SIG-M5 treated with dmso at 0.1 percent for 504 hours (cell line): ENCODE data around the gene SAYSD1.
A peak's percentile ranks its signal among the peaks of the same experiment; 100 is the strongest.

Experiments
- DNase-seq: peaks from one replicate; lab custom pipeline; 2025; ENCODE audit not compliant: unreplicated experiment; lab: John Stamatoyannopoulos, UW

The SAYSD1 gene

DNA sequence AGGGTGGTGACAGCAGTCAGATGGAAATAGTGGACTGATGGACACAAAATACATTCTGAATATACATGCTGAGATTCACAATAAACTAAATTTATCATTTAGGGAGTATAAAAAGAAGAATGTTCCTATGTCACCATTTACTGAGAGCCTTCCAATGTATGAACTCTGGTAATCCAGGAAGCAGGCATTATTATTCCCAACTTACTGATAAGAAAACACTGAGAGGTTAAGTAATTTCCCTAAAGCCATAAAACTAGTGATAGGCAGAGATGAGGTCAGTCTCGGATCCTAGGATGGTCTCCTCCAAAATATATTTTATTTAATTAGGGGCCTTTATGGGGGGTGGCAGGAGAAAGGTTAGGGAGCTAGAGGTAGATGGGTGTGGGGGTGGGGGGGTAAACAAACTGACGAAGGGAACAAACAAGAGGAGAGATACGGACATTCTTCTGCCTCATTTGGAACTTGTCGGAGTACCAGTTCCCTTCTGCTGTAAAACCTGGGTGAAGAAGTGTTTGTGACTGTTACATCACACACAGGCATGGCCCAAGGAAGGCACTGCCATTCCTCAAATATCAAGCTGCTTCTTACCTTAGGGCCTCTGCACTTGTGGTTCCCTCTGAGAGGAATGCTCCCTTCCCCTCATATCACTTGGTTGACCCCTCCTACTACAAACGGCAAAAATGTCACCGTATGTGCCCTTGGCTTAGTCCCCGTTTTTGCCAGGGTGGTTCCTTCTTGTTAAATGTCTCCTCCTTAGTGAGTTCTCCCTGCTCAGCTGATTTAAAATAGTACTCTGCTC is 6.7 kb downstream of the SAYSD1 start:
- DNase-seq: no peak

DNA sequence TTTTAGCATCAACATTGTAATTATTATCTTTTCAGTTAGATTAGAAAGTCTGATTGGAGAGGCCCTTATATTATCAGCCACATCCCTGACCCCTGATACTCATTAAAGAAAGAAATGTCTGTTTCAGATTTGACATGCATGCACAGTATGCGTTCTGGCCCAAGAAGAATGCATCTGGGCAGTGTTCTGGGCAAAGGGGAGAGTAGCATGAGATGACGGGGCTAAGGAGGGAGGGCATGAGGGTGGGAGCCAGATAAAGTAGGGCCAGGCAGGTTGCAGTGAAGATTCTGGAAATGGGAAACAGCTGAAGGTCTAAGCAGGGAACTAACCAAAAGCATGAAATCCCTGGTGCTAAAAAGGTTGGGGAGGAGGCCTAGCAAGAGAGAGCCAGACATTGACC is 7.3 kb downstream of the SAYSD1 start:
- no peak for DNase-seq

DNA sequence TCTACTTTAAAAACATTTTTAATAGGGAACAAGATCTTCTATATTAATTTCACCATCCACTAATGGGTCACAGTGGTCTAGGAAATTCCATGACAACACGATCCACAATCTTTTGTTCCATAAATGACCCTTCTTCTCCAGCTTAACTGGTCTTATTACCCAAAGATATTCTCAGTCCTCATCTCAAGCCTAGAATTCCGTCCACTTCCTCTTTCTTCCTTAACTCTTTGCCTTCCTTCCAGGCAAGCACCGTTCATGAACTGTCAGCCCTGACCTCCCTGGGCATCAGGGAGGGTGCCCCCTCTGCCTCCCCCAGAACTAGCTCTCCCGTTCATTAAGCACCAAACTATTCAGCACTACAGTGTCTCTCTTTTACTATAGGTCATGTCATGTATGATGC is 8.0 kb downstream of the SAYSD1 start:
- no peak for DNase-seq

DNA sequence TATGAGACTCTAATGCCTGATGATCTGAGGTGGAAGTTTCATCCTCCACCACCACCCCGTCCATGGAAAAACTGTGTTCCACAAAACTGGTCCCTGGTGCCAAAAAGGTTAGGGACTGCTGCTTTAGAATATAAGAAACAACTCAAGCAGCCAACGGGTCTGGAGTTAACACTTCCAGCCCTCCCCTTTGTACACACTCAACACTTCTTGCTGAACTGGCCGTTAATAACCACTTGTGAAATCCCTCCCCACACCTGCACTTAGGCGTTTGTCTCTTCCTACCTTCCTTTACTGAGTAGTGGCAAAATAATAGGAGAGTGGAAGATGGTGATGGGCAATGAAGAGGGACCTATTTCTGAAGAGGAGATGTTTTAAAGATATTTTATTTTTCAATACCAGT is 10.5 kb downstream of the SAYSD1 start:
- DNase-seq: no peak

DNA sequence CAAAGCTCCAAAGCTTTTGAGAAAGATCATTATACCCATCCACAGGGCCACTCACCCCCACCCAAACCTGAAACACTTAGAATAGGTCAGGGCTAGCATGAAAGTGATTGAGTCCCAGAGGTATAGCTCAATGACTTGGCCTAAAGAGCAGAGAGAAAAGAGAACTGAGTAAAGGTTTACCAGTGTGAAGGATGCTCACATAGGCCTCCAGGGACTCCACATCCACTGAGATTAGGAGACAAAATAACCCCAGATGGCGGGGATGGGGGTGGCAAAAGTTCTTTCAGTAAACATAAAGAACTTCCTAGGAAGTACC is 12.2 kb downstream of the SAYSD1 start:
- no peak for DNase-seq

DNA sequence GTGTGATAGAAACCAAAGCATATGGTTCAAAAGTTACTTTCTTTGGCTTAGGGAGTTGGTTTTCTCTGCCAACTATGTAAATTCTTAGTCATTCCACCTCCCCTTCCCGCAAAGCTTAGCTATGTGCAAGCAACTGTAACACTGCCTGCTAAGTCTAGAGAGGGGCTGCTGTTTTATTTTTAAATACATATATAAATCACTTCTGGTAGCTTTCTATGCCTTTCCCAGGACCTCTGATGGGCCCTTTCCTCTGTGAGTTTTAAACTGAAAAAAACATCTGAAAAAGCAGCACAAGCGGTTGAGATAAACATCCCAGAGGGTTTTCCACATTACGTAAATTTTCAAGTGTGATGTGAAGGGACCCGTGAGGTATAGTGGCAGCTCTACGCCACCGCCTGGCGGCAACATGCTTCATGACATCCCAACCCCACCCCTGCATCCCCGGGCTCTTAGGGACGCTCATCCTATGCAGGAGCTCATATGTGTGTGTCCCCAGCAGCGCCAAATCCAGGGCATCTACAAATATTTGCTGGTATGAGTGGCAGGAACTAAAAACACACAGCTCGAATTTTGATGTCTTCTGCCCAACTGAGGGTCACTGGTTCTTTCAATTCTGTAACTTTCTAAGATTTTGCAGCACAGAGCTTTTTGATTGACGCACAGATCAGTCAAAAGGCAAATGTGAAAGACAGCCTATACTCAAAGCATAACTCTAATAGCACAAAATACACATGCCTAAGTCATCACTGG is 12.7 kb downstream of the SAYSD1 start:
- peak; percentile 50 for DNase-seq

DNA sequence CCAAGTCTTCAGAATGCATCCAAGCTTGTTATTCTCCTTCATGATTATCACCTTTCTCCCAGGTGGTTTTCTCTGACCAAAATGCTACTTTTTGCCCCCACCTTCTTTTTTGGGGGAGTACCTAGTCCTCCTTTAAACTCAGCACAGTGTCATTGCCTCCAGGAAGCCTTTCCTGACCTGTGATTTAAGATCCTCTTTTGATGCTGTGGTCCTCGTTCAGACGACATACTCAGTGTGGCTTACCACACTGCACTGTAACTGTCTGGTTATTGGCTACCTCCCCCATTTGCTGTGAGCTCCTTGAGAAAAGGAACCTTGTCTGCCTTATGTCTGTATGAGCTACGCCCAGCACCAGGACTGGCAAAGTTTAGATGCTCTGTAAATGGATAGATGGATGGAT is 14.6 kb downstream of the SAYSD1 start:
- DNase-seq: peak; percentile 2

DNA sequence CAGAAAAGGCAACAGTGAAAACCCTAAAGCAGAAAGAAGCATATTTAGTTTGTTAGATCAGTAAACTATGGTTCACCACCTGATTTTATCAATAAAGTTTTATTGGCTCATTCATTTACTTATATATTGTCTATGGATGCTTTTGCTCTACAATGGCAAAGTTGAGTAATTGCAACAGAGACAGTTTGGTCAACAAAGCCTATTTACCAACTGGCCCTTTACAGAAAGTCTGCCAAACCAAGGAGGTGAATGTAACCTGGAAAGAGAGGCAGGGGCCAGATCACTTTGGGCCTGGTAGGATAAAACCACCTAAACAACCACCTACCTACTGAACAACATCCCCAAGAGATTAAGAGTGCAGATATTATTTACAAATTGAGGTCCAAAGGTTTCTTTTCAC is 19.4 kb downstream of the SAYSD1 start:
- DNase-seq: no peak

DNA sequence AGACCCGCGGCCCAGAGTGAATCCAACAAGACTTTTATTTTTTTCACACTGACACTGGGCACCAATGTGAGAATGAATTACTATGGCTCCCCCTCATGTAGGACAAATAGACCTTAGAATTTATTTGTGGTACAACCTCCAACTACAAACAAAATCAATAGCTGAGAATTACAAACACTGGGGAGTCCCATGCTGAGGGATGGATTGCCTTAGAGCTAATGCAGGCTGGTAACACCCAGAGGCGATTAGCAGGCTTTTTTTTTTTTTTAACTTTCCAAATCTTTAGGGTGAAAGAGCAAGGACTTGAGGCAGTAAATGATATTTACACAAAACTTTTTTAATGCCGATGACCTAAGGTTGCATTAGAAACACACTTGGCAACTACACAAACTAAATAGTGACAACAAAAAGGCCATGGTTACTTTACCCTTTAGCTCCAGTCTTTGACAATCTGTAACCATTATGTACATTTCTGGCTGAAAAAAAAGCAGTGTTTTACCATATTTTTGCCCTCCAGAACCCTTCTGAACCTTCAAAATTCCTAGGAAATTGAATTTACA is 21.8 kb downstream of the SAYSD1 start:
- DNase-seq: no peak

DNA sequence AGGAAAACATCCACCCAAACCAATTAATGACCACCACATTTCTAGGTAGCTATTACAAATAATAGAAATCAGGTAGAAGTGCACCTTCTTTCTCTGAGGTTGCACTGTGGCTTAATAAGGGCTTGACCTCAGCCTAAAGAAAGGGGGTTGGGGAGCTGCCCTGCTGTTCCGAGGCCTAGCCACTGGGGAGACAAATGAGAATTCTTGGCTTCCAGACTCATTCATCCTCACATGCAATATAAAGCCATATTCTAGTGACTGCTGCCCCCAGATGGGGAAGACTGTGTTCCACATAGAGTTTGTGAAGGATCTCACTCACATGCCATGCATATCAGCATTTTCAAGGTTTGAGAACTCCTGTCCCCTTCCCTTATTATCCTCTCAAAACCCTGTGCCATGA is 22.9 kb downstream of the SAYSD1 start:
- no peak for DNase-seq

DNA sequence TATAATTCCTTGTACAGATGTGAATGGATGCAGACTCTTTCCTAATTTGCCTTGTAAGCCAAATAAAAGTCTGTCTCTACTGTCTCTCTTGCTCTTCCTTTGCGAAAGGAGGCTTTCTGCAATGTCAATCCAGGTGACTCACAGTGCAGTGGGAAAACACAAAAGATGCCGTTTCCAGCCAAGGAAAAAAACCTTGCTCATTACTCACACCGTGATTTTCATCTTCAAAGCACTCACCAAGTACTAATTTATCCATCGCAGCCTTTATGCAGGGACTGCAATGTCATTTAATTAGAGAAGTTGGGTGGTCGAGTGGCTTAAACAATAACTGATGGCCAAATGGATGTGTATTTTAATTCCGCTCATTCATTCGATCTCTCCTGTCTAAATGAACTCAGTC is 23.8 kb downstream of the SAYSD1 start:
- no peak for DNase-seq

DNA sequence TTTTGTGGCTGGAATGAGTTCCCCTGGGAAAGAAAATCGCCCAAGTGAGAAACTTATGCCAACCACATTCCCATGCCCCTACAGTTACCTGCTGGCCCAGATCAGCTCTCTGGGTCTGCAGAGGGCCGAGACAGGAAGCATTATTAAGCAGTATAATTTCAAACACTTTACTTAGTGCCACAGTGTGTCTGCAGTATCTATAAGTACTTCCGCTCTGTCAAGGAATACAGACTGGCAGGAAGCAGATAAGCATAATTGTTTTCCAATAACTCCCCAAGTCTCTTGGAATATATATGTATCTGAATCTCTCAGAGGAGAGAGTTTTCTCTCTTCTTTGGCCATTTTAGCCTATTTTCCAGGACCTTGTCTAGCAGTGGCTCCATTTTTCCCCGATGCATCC is 24.9 kb downstream of the SAYSD1 start:
- no peak for DNase-seq

DNA sequence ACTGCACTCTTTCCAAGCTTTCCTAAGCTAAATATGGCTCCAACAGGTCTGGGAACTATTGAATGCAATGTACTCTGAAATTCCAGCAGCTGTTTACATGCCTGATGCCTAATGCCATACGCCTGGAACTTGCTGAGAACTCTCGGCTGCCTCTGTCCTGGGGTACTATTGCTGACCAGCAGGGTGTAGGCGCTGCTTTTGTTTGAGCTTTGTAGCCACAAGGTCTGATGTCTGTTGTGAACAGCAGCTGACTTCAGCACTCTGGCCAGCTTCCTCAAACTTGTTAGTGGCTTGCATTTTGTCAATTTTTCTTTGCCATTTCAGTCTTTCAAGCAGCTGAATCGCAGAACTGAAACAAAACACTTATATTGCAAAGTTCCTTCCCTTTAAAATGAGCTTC is 26.7 kb downstream of the SAYSD1 start:
- peak; percentile 37 for DNase-seq

DNA sequence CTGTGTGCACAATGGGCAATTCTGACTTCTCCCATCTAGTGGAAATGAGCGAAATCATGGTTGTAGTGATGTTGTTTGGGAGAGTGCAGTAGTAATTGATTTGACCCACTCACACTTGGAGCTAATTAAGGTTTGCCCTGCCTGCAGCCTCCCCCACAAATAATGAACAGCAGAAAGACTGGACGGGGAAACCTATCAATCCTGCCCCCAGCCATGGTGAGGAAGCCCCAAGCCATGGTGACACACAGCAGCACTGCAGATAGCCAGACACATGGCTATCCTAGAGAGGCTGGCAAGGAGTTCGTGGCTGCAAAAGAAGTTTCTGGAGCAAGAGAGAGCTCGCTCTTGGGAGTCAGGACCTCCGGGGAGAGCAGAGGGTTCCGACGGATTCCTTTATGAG is 27.8 kb downstream of the SAYSD1 start:
- no peak for DNase-seq

DNA sequence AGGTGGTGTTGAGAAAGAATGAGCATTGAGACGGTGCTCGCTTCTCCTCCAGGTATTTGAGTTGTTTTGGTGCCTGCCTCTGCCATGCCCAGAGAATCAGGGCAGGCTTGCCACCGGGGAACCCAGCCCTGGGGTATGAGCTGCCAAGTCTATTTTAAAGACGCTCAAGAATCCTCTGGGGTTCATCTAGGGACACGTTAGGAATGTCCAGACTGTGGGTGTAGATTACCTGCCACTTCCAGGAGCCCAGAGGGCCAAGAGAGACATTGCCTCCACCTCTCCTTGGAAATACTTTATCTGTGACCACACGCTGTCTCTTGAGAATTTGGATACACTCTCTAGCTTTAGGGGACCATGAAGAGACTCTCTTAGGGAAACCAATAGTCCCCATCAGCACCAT is 28.3 kb downstream of the SAYSD1 start:
- DNase-seq: no peak

DNA sequence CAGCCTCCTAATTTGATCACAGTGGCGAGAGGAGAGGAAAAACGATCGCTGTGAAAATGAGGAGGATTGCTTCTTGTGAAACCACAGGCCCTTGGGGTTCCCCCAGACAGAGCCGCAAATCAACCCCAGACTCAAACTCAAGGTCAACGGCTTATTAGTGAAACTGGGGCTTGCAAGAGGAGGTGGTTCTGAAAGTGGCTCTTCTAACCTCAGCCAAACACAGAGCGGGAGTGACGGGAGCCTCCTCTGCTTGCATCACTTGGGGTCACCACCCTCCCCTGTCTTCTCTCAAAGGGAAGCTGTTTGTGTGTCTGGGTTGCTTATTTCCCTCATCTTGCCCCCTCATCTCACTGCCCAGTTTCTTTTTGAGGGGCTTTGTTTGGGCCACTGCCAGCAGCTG is 28.7 kb downstream of the SAYSD1 start:
- peak; percentile 11 for DNase-seq

DNA sequence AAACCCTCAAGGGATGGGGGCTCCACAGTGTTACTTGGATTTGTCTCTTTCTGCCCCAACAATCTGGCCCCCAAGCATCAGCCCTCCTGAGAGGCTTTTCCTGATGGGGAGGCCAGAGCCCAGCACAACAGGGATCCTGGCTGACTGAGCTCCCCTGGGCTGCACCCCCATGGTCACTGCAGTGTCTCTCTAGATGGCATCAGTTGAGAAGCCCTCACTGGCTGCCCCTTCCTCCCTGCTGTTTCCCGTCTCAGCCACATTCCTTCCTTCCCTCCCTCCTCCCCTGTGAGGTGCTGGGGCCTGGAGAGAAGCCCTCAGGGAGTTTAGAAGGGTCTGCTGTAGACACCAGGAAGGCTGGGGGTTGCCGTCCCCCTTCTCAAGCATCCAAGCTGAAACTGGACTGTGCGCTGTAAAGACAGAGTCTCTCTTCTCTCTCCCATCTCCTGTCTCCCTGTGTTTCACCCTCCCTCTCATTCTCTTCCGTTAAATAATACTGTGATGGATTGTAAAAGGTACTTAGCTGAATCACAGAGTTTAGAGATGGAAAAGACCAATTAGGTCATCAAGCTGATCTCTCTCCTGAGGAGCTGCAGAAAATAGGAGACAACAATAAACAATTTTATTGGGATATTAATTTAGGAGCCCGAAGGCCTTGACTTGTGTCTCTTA is 29.7 kb downstream of the SAYSD1 start:
- no peak for DNase-seq

DNA sequence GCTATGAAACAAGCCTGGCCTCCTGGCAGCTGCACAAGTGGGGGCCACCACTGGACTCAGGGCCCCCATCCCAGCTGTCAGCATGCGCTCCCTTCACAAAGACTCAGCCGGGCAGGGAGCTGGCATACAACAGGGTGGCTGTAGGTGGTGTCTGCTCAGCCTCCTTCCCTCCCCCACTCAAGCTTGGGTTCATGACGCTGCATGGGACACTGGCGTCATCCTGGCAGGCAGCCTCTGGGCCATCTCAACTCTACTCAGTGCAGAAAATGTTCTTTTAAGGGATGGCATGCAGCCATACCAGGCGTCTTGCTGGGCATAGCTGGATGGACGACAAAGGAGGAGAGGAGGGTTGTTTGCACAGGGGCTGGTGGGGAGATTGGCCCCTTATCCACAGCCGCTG is 30.5 kb downstream of the SAYSD1 start:
- no peak for DNase-seq

DNA sequence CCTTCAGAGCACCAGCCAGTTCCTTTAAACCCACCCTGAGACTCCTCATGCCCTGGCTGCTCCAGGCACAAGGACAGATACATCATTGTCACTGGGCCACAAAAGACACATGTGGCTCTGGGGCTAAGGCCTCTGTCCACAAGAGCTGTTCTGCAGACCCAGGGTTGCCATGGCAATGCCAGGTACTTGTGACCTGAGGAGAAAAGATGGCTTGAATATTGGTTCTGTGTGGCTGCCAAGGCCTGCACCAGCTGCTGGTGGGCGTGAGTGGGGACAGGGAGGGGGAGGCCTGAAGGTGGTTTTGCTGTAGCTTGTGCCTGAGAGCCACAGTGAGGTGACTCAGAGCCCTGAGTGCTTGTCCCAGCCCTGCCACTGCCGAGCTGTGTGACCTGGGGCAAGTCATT is 31.8 kb downstream of the SAYSD1 start:
- no peak for DNase-seq

DNA sequence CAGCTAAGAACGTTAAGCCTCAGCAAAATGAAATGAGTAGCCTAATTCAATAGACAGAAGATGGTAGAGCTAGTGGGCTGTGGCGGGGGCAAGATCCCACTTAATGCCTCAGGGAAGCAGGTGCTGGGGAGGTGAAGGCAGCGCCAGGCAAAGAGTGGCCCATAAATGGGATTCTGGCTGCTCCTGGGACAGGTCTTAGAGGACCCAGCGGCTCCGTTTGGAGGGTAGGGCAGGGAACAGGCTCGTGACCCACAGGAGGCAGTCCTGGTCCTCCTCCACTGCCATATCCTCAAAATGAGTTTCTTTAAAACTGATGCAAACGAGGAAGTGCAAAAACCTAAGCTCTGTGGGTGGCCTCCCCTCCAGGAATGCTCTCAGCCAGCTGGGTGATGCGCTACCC is 32.7 kb downstream of the SAYSD1 start:
- DNase-seq: no peak

DNA sequence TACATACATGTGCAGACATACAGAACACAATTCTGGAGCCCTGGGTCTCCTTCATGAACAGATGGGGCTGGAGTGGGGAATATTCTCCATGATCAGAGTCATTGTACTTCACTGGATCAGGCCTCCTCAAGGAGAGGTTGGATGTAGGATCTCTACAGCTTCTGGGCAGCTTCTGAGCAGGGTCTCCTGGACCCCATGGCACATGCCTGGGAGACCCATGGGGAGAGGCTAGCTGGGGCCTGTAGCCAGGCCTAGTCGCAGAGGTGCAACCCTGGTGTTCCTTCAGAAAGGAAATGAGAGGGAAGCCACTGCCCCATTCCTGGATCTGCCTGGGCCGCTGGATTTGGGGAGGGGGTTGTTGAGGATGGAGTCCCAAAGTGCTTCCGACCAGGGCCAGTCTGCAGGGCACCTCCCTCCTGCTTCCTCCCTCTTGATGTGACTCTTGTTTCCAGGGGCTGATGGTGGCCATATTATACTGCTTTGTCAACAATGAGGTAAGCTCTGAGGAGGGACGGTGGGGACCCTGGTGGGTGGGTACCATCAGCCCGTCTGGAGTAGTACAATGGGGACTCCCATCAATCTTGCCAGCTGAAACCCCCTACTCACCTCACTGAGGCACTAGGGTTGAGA is 34.6 kb downstream of the SAYSD1 start:
- no peak for DNase-seq
